LNCaP clone FGC (cell line): ENCODE measurements around the gene OVOL3.
A peak's percentile ranks its signal among the peaks of the same experiment; 100 is the strongest.

Experiments
- DNase-seq: peaks from one replicate; pipeline ENCODE4 v3.0.0-alpha.2; 2011; ENCODE audit warnings: low read depth
- H3K4me3 ChIP-seq: 2 replicates; pipeline ENCODE4 v1.5.1; 2011; ENCODE audit warnings: mild to moderate bottlenecking, low read depth, low read length, control low read depth
- CTCF ChIP-seq: IDR thresholded peaks from 2 replicates; pipeline ENCODE4 v1.5.1; 2012; ENCODE audit warnings: mild to moderate bottlenecking; ENCODE audit not compliant: control insufficient read depth, insufficient read depth; ENCODE audit errors: extremely low read depth

OVOL3 gene

GRCh38 chr19:36112678-36113077, 1.7 kb downstream of the OVOL3 start:
- no peak overlapping the region for H3K4me3 ChIP-seq
- no peak for TF ChIP-seq CTCF
- DNase-seq, result no peak

- no peak for TF ChIP-seq CTCF
- peak overlapping the region; percentile 99 for H3K4me3 ChIP-seq
- DNase-seq, result no peak
Measured at GRCh38 chr19:36113425-36113824, 2.5 kb downstream of the OVOL3 start.

DNA sequence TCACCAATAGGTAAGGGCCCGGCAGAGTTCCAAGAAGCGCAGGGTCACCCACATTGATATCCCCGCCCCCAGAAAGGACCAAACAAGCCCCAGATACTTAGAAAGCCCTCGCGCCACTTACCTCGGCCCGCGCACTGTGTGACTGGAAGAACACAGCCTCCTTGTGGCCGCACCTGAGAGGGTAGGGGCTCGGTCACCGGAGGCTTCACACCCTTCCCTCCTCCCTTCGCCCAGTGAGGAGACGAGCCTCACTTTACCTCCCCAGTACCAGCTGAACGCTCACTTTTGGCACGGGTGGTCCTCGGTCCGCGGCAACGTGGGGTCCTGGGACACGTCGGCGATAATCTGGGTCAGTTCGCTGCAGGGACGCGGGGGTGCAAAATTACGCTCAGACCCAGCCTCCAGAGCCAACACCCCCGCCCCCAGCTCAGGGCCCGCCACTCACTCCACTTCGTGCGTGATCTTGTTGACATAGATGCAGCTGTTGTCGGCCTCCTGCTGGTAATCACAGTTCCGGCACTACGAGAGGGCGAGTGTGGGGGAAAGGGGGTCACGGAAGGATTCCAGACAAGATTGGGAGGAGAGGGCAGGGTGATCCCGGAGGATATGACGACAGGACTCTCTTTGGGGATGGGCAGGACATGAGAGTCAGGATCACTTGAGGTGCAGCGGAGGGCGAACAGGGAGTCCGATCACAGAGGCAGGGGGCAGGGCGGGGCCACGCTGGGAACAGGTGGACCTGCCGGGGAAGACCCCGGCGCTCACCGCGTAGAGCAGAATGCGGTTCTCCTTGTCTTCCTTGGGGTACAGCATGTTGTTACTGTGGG, 3.2 kb downstream of the OVOL3 start:
- TF ChIP-seq CTCF, result peak; percentile 30
- no peak for DNase-seq
- H3K4me3 ChIP-seq, result peak overlapping the region; percentile 99

GRCh38 chr19:36114721-36115452, 3.9 kb downstream of the OVOL3 start, which contains the start of gene POLR2I:
POLR2I (minus strand) TSS chr19:36114875; CDS start chr19:36114856, 19 bp downstream.
- peak; percentile 99 for DNase-seq
- peak within 1 kb of the TSS; percentile 99 for H3K4me3 ChIP-seq
- TF ChIP-seq CTCF, result no peak

- peak within 1 kb of the TSS; percentile 99 for H3K4me3 ChIP-seq
- no peak for DNase-seq
- no peak for TF ChIP-seq CTCF
Measured at GRCh38 chr19:36115453-36116343, 4.8 kb downstream of the OVOL3 start, which contains the start of gene TBCB. TBCB (plus strand) TSS chr19:36115468; CDS start chr19:36115561, 93 bp downstream.

DNA sequence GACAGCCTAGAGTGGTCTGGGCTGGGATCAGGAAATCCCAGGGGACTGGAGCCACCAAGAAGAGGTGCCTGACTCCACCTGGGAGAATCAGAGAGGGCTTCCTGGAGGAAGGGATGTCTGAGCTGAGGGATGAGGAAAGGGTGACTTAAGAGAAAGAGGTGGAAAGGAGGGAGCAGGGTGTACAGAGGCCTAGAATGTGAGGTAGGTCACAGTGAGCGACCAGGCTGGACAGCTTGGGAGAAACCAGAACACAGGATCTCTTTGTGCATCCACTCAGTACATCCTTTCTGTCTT, 5.3 kb downstream of the OVOL3 start:
- no peak for TF ChIP-seq CTCF
- H3K4me3 ChIP-seq, result peak overlapping the region; percentile 99
- no peak for DNase-seq
